HCT116 (cell line): ENCODE data around the gene TP53.

Source experiments
- EZH2 ChIP-seq: fragments of 200-600 bp; sonication (generic); IDR thresholded peaks from 2 replicates; pipeline ENCODE4 v1.6.1; 2017; ENCODE audit warnings: antibody characterized with exemption, mixed run types
- MAX ChIP-seq: IDR thresholded peaks from 2 replicates; pipeline ENCODE4 v1.6.1; 2012
- RAD21 ChIP-seq: IDR thresholded peaks from 2 replicates; pipeline ENCODE4 v1.6.1; 2012; ENCODE audit warnings: low read depth, mild to moderate bottlenecking
- REST ChIP-seq: IDR thresholded peaks from 2 replicates; pipeline ENCODE4 v1.6.1; 2012; ENCODE audit warnings: low read depth
- SRF ChIP-seq: IDR thresholded peaks from 2 replicates; pipeline ENCODE4 v1.6.1; 2012; ENCODE audit warnings: low read depth
- TF ChIP-seq, protein P1 (sequence below), 3 experiments: fragments of 200-600 bp in 1 of 3; sonication (generic) in 1 of 3; IDR thresholded peaks in 2 of 3; conservative IDR thresholded peaks in 1 of 3; 2 replicates each; pipeline ENCODE4 v1.5.1; 2012 to 2017; ENCODE audit warnings: low read depth in 2 of 3, low read length in 2 of 3, antibody characterized with exemption in 1 of 3, borderline replicate concordance in 1 of 3, control low read depth in 1 of 3, mild to moderate bottlenecking in 1 of 3, mixed read lengths in 1 of 3, mixed run types in 1 of 3, moderate library complexity in 1 of 3; ENCODE audit not compliant: insufficient read depth in 1 of 3

DNA sequence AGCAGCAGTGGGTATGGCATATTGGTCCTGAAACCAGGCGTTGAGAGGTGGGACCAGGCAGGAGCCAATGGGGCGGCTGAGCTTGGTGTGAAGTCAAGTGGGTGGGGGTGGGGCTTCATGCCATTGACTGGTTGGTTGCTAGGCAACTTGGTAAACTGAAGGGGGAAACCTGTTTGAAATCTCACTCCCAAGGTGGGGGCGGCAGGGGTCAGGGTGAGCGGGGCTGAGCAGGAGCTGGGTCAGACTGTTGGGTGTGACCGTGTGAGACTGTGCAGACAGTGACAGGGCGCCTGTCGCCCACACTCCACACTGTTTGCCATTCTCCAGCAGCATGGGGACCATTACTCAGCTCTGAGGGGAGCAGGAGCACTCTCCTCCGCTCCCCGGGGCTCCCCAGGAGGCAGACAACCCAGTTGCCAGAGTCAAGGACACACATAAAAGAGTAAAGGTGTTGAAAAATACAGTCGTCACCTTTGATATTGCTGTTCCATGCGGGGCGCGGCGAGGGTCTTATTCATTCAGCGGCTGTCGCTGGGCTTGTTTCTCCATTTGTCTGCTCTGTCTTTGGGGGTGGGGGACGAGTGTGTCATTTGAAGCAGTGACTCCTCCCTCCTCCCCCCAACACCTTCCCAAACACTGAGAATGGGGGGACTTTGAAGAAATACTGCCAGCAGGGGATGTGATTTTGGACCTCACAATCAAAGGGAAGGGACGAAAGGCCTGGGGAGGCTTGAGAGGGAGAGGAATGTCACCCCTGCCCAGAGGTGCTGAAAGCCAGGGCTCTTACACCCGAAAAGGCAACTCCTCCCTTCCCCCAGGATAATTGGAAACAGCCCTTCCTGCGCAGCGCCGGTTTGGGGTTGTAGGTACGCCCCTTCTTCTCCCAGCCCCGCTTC lies 16.5 kb upstream of the TP53 start:
- TF ChIP-seq, protein P1, sequence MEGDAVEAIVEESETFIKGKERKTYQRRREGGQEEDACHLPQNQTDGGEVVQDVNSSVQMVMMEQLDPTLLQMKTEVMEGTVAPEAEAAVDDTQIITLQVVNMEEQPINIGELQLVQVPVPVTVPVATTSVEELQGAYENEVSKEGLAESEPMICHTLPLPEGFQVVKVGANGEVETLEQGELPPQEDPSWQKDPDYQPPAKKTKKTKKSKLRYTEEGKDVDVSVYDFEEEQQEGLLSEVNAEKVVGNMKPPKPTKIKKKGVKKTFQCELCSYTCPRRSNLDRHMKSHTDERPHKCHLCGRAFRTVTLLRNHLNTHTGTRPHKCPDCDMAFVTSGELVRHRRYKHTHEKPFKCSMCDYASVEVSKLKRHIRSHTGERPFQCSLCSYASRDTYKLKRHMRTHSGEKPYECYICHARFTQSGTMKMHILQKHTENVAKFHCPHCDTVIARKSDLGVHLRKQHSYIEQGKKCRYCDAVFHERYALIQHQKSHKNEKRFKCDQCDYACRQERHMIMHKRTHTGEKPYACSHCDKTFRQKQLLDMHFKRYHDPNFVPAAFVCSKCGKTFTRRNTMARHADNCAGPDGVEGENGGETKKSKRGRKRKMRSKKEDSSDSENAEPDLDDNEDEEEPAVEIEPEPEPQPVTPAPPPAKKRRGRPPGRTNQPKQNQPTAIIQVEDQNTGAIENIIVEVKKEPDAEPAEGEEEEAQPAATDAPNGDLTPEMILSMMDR (IDR thresholded peaks at IDR 0.05 in 2 of 3, conservative IDR thresholded peaks at IDR 0.05 in 1 of 3; ENCODE audit: borderline replicate concordance in 1 of 3, insufficient read depth in 1 of 3, low read depth in 2 of 3, low read length in 2 of 3), result no peak
- TF ChIP-seq EZH2 (no peak), MAX (no peak), REST (no peak), SRF (no peak), RAD21 (no peak)
